Right cardiac atrium (tissue), 5 donors: ENCODE results near the gene FBXO11. TPM values are rescaled to one million over a fixed set of nuclear protein-coding genes. Genes with fewer than 3 reads are reported as not detected.
A peak's percentile ranks its signal among the peaks of the same experiment; 100 is the strongest.

ENCODE experiments used
- ATAC-seq, 2 donors: fragments of 200-7000 bp; cut with Tn5 transposase; one replicate each; pipeline versions ENCODE4 v1.8.0 to v1.9.1; 2020; ENCODE audit warnings: moderate library complexity in 2 of 2, mild to moderate bottlenecking in 1 of 2
- DNase-seq, 3 donors: peaks; one replicate each; pipeline ENCODE4 v3.0.0-alpha.2; 2020
- H3K27ac ChIP-seq: one replicate; pipeline ENCODE4 v1.5.1; 2013; ENCODE audit warnings: mild to moderate bottlenecking, low read length, control low read depth, moderate library complexity
- H3K27me3 ChIP-seq: one replicate; pipeline ENCODE4 v1.6.1; 2013; ENCODE audit not compliant: control insufficient read depth, insufficient read depth
- H3K4me1 ChIP-seq: one replicate; pipeline ENCODE4 v1.6.1; 2013; ENCODE audit warnings: low read length; ENCODE audit not compliant: control insufficient read depth, insufficient read depth
- H3K4me3 ChIP-seq: one replicate; pipeline ENCODE4 v1.5.1; 2013; ENCODE audit warnings: low read length, control low read depth
- H3K9me3 ChIP-seq: one replicate; pipeline ENCODE4 v1.6.1; 2013; ENCODE audit warnings: low read length; ENCODE audit not compliant: control insufficient read depth
- WGBS: extraction: QIAGEN DNeasy Blood & Tissue Kit; methylation state at CpG from one replicate; pipeline ENCODE4 v1.1.7; 2013; 5-methylcytosine and 5-hydroxymethylcytosine counted together
- intact Hi-C, 4 donors: fragments of 100-400 bp; cut with DNase I; formaldehyde crosslinking; loops; one replicate each; pipeline versions ENCODE4 v1.11.0 to v1.14.0; 2022 to 2023
- polyA plus RNA-seq: library from polyadenylated mRNA; stranded (reverse); fragments of 200-250 nt; gene quantifications from one replicate; pipeline ENCODE4 v1.2.3, GENCODE V29; 2013
- total RNA-seq, 4 donors: library from RNA; stranded (reverse); fragmentation: NEBNext Ultra II Directional; extraction: Animal tissue kit (Norgen Biotek cat#: 25700); gene quantifications; one replicate each; pipeline ENCODE4 v1.2.1, GENCODE V29; 2021
- donor health status: healthy with polysubstance abuse.
- donor health status: DM: no; HTN: yes; CAD: no.
- donor health status: DM: no; HTN: no; CAD: no.
- donor health status: DM: no; HTN: yes; CAD: no; lungs with severe emphysema.
- donor health status: DM: yes; HTN: yes; CAD: no.

Gene FBXO11
- total and polyA plus RNA-seq, 5 donors = 23.4 to 45.4 (median 41.2) TPM

GRCh38 chr2:47767497-47767844, 138.8 kb downstream of the FBXO11 start:
- ATAC-seq (no peak), DNase-seq (no peak)
- H3K4me1 ChIP-seq = no peaks in the 10 kb centered on the region
- WGBS = 47% methylated on average over 3 of the region's 3 CpGs
- H3K9me3 ChIP-seq = no peaks in the 10 kb centered on the region
- H3K4me3 ChIP-seq = no peak overlapping the region
- H3K27me3 ChIP-seq = no peaks in the 10 kb centered on the region
- intact Hi-C loops = loop anchor here in 2 of 4 donors (5.0 kb wide), 2 partner anchors 330 to 425 kb away; no protein-coding TSS in a partner anchor
- H3K27ac ChIP-seq = no peak overlapping the region

GRCh38 chr2:47751856-47752414, 154.4 kb downstream of the FBXO11 start:
- Histone ChIP-seq H3K4me1 (no peaks in the 10 kb centered on the region), H3K4me3 (no peak overlapping the region), H3K27ac (peak overlapping the region; percentile 45), H3K9me3 (no peaks in the 10 kb centered on the region), H3K27me3 (no peaks in the 10 kb centered on the region)
- WGBS = 70% methylated on average over 10 of the region's 10 CpGs
- DNase-seq = no peak
- intact Hi-C loops = no loop called here
- ATAC-seq = no peak

- Histone ChIP-seq H3K27me3 (no peaks in the 10 kb centered on the region), H3K9me3 (no peaks in the 10 kb centered on the region), H3K27ac (no peak overlapping the region), H3K4me1 (no peaks in the 10 kb centered on the region), H3K4me3 (no peak overlapping the region)
- intact Hi-C loops = no loop called here
- DNase-seq (no peak), ATAC-seq (no peak)
- 84% methylated on average over 4 of the region's 4 CpGs for WGBS
These were observed 158.4 kb downstream of the FBXO11 start for GRCh38 chr2:47747878-47748277.

GRCh38 chr2:47744074-47744473, 162.2 kb downstream of the FBXO11 start:
- Histone ChIP-seq H3K27me3 (no peaks in the 10 kb centered on the region), H3K27ac (no peak overlapping the region), H3K9me3 (no peaks in the 10 kb centered on the region), H3K4me1 (no peaks in the 10 kb centered on the region), H3K4me3 (no peak overlapping the region)
- 75% methylated on average over 2 of the region's 2 CpGs for WGBS
- intact Hi-C loops = no loop called here
- DNase-seq (no peak), ATAC-seq (no peak)

- Histone ChIP-seq H3K4me3 (no peak overlapping the region), H3K4me1 (no peaks in the 10 kb centered on the region), H3K27ac (no peak overlapping the region), H3K9me3 (no peaks in the 10 kb centered on the region), H3K27me3 (no peaks in the 10 kb centered on the region)
- intact Hi-C loops = no loop called here
- WGBS = 52% methylated on average over 3 of the region's 3 CpGs
- no peak for DNase-seq
- no peak for ATAC-seq
These were observed 164.7 kb downstream of the FBXO11 start for GRCh38 chr2:47741637-47742036.

- no peaks in the 10 kb centered on the region for H3K4me1 ChIP-seq
- no peaks in the 10 kb centered on the region for H3K27me3 ChIP-seq
- 45% methylated on average over 3 of the region's 3 CpGs for WGBS
- ATAC-seq (no peak), DNase-seq (no peak)
- no peak overlapping the region for H3K4me3 ChIP-seq
- H3K27ac ChIP-seq = no peak overlapping the region
- intact Hi-C loops = no loop called here
- H3K9me3 ChIP-seq = no peaks in the 10 kb centered on the region
These were observed 165.2 kb downstream of the FBXO11 start for GRCh38 chr2:47741101-47741500.

Other genes with a start within 250 kb of the FBXO11 start
- gene MSH6, start 123.4 kb downstream of the FBXO11 start, total RNA-seq = 10 to 100 TPM; 22.1 to 26.1 (median 25.2) TPM
- gene MSH6, start 123.4 kb downstream of the FBXO11 start, polyA plus RNA-seq = 6.5 TPM